Right lobe of liver (tissue), 4 donors: ENCODE measurements around the gene SETD5.

ENCODE experiments used
- CTCF ChIP-seq, 4 donors: fragments of 200-600 bp in 3 of 4; fragments of 450-650 bp in 1 of 4; IDR thresholded peaks; one replicate each; pipeline versions ENCODE4 v1.5.1 to v1.8.0; 2016 to 2022; ENCODE audit warnings: antibody characterized with exemption in 4 of 4, mild to moderate bottlenecking in 2 of 4
- POLR2A ChIP-seq: fragments of 450-650 bp; IDR thresholded peaks from one replicate; pipeline ENCODE4 v1.6.1; 2017; ENCODE audit warnings: antibody characterized with exemption, mild to moderate bottlenecking
- donor health status: DM: no; HTN: no; CAD: no.
- donor health status: DM: no; HTN: no; CAD: no.
- donor health status: DM: no; HTN: yes; CAD: no.

GRCh38 chr3:9347887-9348286, 49.5 kb upstream of the SETD5 start:
- no peak for TF ChIP-seq CTCF (IDR thresholded peaks at IDR 0.05)
- no peak for TF ChIP-seq POLR2A
